Ecto neural progenitor cell (in vitro differentiated cells): ENCODE data around the gene PPTC7.
"Not testable (repeated sequence)": the region's sequence is repeated elsewhere in the genome, so short reads cannot be mapped to it uniquely, and the experiment has no call there.

Source experiments
- DNase-seq: peaks from one replicate; pipeline ENCODE4 v3.0.0-alpha.2; 2018; ENCODE audit warnings: low spot score

The PPTC7 gene, protein sequence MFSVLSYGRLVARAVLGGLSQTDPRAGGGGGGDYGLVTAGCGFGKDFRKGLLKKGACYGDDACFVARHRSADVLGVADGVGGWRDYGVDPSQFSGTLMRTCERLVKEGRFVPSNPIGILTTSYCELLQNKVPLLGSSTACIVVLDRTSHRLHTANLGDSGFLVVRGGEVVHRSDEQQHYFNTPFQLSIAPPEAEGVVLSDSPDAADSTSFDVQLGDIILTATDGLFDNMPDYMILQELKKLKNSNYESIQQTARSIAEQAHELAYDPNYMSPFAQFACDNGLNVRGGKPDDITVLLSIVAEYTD

DNA sequence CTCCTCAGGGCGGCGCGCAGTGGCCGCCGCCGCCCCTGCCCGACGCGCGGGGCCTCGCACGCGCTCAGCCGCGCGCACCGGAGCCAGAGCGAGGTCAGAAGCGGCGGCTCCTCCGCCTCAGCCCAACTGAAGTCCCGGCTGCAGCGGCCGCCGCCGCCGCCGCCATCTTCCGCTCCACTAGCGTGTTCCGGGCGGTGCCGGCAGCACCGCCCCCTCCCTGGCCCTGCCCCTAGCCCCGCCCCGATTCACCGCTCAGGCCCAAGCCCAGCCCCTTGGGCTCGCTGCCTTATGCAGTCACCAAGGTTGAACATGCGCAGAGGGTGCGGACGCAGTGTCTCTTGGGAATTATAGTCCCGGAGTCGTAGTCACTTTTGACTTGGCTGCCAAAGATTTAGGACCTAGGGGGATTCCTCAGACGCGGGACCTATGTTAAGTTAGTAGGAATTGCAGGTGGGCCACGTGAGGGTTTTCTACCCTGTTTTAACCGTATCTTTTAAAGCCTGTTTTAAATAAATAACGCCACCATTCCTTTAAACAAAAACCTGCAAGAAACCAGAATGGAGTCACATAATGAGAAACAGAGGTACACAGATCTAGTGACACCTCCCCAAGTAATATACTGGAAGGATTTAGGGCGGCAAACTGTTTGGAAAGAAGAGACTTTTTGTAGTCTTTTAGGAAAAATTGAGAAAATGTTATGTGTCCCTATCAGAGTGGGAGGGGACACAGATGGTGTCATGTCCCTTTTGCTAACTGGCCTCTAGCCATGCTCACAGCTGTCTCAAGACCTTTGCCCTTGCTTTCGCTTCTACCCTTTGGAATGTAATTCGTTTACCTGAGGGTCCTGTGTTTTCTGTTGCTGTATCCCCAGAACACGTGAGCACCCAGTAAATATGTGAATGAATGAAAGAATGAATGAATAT is at the start of gene PPTC7:
TSS of gene PPTC7 (minus strand) at position 182 of the 923 bp plus-strand sequence. CDS start 287 bp downstream, outside the sequence.
- peak; percentile 98 for DNase-seq

DNA sequence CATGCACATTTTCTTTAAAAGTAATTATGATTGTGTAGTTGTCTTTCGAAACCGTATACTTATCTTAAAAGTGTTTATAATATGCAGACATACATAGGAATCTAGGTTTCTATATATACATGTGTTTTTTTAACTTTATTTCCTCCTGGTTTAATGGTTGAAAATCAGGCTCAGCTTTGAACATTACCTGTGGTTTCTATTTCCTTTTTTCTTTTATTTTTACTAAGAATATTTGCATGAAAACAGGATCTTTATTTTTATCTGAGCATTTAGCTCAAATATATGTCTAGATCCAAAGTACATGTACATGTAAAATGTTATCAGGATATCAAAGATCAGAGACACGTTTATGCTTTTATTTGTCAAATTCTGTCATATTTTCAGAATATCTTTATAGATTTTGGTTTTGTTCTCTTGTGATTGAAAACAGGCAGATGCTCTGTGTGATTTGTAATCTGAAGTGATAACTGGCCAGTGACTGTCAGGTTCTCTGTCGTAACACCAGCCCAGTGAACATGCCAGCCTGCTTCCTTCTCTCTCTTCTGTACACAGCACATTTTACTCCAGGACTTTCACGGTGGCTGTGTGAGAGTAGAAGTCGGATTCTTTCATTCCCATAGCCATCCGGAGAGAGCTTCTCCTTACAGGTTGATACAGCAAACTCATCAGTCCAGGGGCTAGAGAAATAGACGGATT is 44.5 kb upstream of the PPTC7 start:
- DNase-seq = no peak

DNA sequence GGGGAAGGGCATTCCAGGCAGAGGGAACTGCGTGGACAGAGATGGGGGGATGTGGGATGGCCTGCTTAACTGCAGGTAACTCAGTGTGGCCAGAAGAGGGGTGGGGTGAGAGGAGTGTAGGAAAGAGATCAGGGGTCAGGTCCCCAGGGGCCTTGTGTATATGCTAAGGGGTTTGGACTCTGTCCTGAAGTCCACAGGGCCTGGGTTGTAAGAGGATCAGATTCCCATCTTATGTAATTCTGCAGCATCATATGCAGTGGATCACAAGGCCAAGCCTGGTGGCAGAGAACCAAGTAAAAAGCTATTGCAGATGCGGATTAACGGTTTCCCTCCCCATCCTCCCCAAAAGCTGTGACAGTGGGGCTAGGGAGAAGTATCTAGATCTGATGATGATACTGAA is 39.5 kb upstream of the PPTC7 start:
- no peak for DNase-seq

DNA sequence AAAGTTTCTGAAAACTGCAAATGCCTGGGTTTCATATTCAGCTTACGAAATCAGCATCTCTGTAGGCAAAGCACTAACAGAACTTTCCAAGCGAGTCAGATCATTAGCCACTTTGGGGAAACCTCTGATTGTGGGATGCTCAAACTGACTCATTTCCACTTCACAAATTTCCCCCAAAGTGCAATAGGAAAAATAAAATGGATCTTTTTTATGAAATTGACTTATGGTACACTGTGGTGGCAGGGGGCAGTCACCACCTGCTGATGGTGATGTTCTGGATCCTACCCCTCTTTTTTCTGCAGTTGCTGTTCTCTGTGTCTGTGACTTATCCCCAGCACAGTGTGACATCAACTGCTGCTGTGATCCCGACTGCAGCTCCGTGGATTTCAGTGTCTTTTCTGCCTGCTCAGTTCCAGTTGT is 36.4 kb upstream of the PPTC7 start:
- no peak for DNase-seq

DNA sequence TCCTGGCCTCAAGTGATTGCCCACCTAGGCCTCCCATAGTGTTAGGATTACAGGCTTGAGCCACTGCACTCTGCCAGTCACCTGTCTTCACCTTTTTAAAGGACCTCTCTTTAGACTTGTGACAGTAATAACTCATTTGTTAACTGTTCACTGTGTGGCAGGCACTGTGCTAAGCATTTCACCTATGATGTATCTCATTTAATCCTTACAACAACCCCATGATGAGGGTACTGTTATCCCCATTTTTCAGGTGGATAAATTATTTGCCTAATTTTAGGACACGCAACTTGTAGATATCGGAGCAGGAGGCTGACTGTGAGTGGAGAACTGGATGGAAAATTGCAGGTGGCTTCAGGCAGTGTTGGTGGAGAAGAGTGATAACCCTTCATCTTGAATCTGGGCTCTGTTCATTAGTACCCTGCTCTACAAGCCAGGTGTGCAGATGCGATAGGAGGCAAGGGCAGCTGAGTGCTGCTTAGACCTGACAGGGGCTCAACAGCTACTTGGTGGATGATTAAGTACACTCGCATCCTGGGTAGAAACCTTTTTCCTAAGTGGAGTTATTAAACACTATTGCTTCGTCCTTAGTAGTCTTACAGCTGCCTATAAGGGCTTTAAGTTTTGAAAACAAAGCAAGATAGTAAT is 33.5 kb upstream of the PPTC7 start:
- no peak for DNase-seq

DNA sequence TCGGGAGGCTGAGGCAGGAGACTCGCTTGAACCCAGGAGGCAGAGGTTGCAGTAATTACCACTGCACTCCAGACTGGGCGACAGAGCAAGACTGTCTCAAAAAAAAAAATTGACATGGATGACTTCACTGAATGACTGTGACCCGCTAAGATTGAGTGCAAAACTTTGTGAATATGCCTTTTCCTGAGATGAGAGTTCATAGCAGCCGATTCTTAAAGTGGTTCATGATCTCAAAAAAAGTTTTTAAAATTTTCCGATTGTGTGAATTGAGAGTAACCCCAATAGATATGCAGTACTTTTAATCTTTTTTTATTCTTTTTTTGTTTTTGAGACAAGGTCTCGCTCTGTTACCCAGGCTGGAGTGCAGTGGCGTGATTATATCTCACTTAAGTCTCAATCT is 32.1 kb upstream of the PPTC7 start:
- DNase-seq = no peak

DNA sequence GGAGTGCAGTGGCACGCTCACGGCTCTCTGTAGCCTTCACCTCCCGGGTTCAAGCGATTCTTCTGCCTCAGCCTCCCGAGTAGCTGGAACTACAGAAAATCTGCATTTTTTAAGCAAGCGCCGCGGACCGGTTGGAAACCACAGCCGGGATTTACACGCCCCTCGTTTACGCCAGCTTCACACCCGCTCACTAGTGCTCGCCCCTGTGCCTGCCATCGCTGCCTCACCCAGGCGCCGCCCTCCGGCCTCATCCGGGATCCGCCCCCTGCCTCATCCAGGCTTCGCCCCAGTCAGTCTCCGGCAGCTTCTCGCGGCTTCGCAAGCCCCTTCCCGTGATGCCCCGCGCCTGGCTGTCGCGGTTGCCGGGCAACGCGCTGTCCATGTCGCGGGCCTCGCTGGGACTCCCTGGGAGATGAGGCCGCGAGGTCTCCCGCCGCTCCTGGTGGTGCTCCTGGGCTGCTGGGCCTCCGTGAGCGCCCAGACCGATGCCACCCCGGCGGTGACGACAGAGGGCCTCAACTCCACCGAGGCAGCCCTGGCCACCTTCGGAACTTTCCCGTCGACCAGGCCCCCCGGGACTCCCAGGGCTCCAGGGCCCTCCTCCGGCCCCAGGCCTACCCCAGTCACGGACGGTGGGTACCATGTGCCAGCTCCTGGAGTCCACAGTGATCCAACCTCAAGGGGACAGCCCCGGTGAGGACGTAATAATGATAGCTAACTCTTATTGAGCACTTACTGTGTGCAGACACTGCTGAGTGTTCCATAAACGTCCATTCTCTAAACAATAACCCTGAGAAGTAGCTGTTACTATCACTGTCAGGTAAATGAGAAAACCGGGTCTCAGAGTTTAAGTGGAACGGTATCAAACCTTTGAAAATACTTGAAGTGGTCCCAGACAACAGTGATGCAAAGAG is 30.9 kb upstream of the PPTC7 start, which contains the start of gene TCTN1:
TSS of gene TCTN1 (plus strand) at position 359 of the 914 bp plus-strand sequence. CDS start at position 413, 54 bp downstream.
- peak; percentile 99 for DNase-seq

DNA sequence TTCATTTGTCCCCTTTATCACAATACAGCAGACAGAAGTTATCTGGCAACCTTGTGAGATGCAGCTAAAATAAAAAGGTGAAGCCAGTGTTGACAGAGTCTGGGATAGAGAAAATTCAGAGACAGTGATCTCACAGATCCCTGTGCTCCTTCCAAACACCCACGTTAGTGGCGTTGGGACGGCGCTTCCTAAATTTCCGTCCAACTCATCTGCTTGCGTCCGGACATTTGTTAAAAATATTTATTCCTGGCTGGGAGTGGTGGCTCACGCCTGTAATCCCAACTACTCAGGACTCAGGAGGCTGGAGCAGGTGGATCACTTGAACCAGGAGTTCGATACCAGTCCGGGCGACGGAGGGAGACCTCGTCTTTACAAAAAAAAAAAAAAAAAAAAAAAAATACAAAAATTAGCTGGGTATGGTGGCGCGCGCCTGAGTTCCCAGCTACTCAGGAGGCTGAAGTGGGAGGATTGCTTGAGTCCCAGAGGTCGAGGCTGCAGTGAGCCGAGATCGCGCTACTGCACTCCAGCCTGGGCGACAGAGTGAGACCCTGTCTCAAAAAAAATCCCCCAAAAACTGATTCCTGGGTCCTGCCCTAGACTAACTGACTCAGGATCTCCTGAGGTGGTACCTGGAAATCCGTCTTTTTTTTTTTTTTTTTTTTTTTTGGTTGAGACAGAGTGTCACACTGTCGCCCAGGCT is 30.1 kb upstream of the PPTC7 start:
- DNase-seq = no peak

DNA sequence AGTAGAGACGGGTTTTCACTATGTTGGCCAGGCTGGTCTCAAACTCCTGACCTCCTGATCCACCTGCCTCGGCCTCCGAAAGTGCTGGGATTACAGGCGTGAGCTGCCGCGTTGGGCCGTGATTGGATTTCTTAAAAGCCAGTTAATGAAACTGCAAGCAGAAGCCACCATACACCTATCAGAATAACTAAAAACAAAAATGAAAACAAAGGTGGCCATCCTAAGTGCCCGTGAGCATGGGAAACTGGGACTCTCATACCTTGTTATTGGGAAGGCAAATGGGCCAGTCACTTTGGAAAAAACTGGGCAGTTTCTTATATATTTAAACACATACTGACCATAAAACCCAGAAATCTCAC is 23.1 kb upstream of the PPTC7 start:
- DNase-seq = no peak

DNA sequence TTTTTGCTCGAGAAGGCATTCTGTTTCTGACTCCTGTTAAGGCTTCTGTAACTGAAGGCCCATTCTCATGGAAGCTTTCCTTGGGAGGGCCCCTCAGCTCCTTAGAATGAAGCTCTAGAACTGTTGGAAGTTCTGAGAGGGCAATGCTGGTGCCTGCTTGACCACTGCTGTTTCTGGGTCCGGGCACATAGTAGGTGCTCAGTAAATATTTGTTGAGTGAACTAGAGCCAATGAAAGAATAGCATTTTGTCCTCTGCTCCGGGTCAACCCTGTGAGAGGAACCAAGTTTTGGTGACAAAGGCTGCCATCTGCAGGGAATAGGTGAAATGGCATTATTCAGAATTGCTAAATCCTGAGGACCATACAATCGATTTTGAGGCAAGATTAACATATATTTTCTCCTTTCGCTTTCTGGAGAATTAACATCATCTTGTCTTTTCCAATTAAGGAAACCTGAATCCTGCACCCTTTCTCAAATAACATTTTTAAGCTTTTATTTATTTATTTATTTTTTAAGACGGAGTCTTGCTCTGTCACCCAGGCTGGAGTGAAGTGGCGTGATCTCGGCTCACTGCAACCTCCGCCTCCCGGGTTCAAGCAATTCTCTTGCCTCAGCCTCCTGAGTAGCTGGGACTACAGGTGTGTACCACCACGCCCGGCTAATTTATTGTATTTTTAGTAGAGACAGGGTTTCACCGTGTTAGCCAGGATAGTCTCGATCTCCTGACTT is 19.1 kb upstream of the PPTC7 start:
- DNase-seq = peak; percentile 55

DNA sequence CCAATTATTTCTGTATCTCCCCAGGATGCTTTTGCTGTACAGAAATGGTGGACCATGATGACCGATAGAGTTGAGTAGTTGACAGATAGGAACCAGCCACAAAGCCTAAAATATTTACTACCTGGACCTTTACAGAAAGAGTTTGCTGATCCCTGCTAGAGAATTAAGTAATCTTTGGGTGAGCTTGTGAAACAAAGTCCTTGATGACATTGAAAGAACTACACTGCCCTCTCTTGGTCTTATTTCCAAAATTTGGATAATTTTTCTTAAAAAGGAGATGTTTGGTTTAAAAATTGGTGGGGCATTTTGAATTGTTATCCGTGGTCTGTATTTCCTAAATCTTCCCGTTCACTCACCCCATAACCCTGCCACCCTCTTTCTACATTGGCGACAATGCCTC is 17.1 kb upstream of the PPTC7 start:
- DNase-seq = no peak

DNA sequence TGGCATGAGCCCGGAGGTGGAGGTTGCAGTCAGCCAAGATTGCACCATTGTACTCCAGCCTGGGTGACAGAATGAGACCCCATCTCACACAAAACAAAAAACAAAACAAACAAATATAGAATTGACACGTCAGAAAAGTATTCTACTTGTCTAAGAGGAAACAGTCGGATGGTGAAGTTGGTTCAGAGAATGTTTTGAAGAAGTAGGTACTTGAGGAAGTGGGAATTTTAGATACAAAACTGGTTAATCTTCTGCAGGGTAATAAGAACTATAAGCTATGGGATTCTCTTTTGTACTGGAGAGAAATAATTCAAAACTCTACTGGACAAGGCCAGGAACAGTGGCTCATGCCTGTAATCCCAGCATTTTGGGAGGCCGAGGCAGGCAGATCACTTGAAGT is 16.2 kb upstream of the PPTC7 start:
- no peak for DNase-seq

DNA sequence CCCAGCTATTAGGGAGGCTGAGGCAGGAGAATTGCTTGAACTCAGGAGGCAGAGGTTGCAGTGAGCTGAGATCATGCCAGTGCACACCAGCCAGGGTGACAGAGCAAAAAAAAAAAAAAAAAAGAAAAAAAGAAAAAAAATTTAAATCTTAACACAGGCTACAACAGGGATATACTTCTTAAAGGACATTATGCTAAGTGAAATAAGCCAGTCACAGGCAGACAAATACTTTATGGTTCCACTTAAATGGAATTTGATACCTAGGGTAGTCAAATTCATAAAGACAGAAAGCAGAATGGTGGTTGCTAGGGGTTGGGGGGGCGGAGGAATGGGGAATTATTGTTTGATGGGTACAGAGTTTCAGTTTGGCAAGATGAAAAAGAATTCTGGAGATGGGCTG is 14.8 kb upstream of the PPTC7 start:
- no peak for DNase-seq

DNA sequence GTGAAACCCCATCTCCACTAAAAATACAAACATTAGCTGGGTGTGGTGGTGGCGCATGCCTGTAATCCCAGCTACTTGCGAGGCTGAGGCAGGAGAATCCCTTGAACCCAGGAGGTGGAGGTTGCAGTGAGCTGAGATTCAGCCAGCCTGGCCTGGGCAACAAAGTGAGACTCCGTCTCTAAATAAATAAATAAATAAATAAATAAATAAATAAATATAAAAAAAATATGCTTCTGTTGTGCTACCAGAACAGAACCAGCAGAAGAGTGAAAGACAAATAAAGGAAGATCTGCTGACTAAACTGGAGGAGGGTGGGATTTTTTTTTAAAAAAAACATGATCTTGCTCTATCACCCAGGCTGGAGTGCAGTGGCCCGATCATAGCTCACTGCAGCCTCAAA is 9.8 kb upstream of the PPTC7 start:
- not testable (repeated sequence) for DNase-seq

DNA sequence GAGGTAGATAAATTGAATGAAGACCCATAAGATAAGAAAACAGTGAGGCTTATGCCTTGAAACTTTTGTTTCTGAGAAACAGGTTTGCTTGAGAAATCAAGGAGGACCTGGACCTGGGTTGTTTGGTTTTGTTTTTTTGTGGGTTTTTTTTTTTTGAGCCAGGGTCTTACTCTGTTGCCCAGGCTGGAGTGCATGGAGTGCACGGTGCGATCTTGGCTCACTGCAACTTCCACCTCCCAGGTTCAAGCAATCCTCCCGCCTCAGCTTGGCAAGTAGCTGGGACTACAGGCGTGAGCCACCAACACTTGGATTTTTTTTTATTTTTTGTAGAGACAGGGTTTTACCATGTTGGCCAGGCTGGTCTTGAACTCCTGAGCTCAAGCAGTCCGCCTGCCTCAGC is 9.0 kb upstream of the PPTC7 start:
- no peak for DNase-seq

DNA sequence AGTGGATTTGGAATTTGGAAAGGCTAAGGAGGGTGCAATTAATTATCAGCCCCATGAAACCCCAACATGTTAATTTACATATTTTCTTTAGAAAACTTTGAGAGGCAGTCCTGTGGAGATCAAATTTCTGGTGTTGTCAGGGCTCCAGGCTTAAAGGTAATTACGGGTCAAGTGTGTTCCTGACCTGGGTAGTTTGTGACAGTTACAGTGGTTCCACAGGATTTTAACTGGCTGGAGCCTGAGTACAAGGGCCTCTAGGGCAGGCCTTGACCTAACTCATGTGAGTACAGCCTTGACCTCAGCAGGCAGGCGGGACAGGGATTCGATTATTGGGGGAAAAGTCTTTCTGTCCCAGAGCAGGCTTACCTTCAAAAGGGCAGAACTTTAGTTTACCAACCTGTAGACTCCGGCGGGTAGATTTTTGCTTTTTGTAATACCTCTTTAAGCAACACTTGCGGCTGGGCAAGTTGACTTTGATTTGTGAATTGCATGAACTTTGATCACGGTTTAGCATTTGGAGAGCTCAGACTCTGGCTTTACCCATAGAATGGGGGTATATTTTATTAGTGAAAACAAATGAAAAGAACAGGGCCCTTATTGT is 8.4 kb upstream of the PPTC7 start:
- DNase-seq = no peak

DNA sequence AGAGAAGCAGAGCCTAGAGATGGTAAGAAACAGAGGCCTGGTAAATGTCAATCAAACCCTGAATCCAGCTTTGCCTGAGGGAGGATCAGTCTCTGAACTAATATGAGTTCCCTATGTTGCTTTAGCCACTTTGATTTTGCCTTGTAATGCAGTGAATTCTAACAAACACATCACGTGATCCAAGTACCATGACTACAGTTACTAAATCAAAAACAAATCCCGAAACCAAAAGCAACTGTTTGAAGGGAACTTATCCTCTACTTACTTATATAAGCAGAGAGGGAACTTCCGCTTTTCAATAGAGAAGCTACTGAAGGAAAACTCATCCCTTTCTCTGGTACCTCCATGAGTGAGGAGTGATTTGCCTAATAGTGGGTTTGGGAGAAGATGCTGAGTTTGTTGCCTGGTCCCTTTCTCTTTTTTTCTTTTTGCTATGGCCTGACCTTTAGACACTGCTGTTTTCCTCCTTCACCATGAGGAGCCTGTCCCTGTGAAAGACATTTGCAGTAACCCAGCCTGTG is 7.7 kb upstream of the PPTC7 start:
- DNase-seq = no peak

DNA sequence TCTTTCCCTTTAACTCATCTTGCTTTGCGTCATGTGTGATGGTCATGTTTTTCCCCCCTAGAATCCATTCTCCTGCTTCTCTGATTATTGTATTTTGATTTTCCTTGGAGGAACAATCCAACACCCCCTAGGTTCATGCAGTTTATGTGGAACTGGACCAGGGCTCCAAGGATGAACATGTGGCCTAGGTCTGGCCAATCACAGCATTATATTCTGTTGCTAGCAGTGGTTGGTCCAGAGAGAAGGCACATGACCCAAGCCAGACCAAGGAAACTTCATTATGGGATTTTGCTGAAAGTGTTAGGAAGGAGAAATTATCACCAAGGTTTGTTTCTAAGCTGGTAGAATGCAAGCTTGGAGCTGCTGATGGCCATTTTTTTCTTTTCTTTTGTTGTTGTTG is 6.9 kb upstream of the PPTC7 start:
- DNase-seq = no peak

DNA sequence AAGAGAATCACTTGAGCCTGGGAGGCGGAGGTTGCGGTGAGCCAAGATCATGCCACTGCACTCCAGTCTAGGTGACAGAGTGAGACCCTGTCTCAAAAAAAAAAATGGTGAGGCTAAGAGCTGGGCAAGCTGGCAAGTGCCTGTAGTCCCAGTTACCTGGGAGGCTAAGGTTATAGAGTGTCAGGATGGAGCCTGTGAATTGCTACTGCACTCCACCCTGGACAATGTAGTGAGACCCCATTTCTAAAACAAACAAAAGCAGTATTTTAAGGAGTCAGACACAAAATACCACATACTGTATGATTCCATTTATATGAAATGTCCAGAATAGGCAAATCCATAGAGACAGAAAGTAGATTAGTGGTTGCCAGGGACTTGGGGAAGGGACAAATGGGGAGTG is 4.0 kb upstream of the PPTC7 start:
- DNase-seq = not testable (repeated sequence)
